GM18499 (cell line): ENCODE measurements around the gene SYNJ2.

Source experiments
- ATAC-seq: cut with Tn5 transposase; IDR thresholded peaks from one replicate; pipeline ENCODE4 v1.9.1; 2021; ENCODE audit warnings: moderate number of reproducible peaks; ENCODE audit not compliant: insufficient read depth, unreplicated experiment

Gene SYNJ2

DNA sequence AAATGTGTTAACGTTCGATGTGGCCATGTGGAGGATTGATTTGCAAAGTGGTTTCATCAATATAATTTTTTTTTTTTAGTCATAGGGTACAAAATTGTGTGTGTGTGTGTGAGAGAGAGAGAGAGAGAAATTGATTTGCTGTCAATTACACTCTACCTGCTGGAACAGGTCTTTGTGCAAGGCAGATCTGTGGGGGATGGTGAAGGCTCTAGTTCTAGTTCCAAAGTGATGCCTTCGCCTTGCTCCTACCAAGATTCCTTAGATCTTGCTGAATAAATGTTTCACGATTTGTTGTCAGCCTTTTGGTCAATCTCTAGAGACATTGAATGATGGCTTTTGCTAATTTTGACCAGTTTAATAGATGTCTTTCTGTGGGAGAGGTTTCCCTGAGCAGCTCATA, 121.6 kb downstream of the SYNJ2 start:
- ATAC-seq: no peak

DNA sequence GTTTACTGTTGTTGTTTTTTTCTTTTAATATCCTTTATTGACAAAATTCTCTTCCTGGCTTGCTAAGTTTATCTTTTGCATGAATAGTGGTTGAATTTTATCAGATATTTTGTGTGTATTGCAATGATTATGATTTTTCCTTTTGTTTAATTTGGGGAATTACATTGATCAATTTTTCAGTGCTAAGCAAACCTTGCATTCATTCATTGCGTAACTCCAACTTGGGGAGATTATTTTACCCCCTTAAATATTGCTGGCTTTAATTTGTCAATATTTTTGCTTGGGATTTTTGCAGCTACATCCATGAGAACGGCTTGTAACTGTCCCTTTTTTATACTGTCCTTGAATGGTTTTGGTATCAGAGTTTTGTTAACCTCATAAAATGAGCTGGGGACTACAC, 123.0 kb downstream of the SYNJ2 start:
- ATAC-seq: no peak

DNA sequence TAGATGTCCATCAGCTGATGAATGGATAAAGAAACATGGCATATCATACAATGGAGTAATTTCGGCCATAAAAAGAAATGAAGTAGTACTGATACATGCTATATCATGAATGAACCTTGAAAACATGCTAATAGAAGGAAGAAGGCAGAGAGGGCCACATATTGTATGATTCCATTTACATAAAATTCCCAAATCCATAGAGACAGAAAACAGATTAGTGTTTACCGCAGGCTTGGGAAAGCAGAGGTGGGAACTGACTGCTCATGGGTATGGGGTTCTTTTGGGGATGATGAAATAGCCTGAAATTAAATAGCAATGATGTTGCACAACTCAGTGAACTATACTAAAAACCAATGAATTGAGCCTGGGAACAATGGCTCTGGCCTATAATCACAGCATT, 128.1 kb downstream of the SYNJ2 start:
- no peak for ATAC-seq

DNA sequence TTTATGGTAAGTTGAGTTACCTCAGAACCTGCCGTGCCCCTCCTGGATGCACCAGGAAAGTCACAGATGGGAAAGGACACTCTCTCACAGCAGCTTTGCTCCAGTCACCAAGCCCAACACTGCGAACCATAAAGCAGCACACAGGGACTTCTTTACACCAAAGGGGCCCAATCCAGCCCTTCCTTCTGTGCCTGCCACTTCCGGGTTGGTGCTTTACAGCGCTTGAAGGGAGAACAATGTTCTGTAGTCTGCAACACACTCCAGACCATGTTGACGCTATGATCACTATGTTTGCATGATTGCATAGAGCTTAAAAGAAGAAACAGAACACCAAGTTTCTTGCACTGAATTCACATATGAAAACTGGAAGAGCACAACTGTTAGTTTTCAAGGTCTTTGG, 129.3 kb downstream of the SYNJ2 start:
- ATAC-seq: no peak

DNA sequence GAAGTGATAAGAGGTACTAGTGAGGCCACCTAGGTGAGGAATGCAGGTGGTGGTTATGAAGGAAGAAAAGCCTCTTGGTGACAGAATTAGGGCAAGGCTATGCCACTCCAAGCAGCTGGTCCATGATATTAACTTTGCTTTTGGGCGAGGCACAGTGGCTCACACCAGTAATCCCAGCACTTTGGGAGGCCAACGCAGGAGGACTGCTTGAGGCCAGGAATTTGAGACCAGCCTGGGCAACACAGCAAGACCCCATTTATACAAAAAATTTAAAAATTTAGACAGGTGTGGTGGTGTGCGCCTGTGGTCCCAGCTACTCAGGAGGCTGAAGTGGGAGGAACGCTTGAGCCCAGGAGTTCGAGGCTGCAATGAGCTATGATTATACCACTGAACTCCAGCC, 130.3 kb downstream of the SYNJ2 start:
- no peak for ATAC-seq

DNA sequence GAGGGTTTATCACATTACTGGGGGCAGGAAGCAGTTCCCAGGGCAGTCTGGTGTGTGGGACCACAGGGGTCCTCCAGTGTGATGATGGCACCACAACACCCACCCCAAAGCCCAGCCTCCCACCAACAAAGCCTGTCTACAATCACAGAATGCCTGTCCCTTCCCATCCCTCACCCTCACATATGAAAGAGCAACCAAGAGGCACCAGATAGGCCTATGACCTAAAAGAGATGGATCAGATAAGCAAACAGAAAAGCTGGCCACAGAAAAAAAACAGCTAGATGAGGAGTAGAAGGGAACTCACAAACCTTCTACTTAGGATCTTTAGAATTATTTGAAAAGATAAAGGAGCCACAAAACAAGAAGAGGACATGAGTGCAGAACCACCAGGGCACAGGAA, 132.1 kb downstream of the SYNJ2 start:
- ATAC-seq: no peak

DNA sequence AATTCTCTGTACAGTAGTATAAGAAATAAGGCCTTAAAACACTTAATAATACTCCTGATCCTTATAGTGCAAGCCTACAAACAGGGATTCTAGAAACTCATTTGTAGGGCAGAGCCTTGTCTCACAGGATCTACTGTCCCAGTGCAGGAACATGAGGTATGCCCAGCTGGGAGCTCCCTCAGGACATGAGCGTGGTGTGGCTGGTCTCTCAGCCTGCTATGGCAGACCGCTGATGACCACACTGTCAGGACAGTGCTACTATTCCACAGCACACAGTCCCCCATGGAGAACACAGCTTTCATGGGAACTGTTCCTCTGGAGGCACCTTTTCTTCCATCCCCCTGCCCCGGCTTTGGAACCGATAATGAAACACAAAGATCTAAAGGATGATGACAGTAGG, 133.4 kb downstream of the SYNJ2 start:
- no peak for ATAC-seq

DNA sequence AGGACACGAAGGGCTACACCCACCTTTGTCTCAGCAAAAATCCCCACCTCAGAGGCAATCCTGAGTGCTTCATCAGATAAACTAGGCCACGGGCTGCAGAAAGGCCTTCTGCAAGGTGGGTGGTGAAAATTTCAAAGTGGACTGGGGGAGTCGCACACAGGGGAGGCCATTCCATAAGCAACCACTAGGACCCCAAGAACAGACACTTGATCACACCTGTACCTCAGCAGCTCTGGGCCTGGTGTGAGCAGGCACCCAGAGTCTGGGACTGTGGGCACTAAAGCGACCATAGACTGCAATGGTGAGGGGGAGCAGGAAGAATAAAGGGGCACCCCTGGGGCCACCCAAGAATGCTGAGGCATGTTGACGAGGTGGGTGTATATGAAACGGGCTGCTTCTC, 133.8 kb downstream of the SYNJ2 start:
- no peak for ATAC-seq

DNA sequence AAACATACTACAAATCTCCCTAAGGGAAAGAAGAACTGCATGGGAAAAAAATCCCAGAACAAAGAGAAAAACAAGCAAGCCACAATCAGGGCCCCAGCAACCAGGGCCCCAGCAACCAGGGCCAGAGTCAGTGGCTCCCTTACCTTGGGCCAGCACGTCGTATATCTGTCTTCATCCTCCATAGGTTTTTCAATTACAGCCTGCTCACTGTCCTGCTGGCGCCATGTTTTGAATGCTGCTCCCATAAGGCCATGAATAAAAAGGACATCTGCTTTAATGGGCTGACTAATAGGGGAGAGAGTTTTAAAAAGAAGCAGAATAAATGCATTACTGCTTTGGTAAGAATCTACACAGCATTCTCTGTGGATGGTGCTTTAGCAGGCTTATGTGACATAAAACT, 137.2 kb downstream of the SYNJ2 start:
- no peak for ATAC-seq

DNA sequence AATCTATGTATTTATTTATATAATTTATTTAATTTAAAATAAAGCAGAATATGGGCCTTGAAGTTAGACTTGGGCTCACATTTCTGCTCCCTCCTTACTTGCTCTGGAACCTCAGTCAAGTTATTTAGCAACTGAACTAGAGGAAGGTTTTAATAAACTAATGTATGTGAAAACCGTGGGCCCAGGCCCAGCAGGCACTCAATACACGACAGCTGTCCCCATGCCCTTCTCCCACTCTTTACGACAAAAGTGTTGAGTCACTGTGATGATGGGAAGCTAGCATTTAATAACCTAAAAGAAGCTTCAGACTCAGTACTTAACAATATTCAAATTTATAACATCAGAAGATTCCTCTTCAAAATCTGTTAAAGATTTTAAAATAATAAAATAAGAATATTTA, 139.7 kb downstream of the SYNJ2 start:
- ATAC-seq: no peak

DNA sequence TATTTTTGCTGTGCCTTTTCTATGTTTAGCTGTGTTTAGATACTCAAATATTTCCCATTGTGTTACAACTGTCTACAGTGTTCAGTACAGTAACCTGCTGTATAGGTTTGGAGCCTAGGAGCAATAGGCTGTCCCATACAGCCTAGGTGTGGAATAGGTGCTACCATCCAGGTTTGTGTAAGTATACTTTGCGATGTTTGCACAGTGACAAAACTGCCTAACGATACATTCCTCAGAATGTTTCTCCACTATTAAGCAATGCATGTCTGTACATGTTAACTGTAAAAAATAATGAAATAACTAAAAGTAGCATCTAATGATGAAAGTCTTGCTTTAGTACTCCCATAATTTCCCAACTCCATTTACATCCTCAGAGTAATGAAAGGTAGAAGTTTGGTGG, 140.4 kb downstream of the SYNJ2 start:
- ATAC-seq: no peak

DNA sequence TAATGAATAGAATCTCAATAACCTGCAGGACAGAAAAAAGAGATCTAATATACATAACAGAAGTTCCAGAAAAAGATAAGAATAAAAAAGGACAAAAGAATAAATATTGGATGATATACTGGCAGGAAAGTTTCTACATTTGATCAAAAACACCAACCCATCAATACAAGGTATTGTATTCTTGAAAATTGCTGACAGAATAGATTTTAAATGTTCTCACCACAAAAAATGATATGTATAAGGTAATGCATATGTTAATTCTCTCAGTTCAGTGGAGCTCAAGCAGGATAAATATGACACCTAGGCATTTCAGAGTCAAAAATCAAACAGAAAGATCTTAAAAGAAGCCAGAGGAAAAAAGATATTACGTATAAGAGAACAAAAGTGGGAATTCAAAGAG, 142.6 kb downstream of the SYNJ2 start:
- ATAC-seq: no peak

DNA sequence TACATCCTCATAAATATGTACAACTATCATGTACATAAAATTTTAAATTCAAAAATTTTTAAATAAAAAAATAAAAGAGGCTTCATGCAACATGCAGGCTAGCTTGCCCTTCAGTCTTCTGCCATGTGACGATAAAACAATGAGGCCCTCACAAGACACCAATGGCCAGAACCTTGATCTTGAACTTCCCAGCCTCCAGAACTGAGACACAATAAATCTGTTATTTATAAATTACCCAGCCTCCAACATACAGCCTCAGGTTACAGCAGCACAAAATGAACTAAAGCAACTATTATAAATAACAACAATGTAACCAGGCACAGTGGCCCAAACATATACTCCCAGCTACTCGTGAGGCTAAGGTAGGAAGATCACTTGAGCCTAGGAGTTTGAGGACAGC, 143.6 kb downstream of the SYNJ2 start:
- no peak for ATAC-seq

DNA sequence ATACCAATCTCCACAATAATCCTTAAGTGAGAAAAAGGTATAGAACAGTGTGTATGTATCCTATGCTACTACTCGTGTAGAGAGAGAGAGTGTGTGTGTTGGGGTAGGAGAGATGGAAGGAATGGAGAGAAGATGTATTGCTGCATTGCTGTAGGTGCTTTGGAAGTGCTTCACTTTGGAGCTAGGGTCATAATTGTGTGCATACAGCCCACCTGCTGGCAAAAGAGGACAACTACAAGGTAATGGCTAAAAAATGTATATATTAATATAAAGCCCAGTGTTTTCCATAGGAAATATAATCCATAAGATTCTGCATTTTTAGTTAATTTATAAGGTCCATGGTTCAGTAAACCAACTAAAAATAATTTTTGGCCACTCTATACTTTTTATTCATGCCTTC, 150.3 kb downstream of the SYNJ2 start:
- ATAC-seq: no peak

DNA sequence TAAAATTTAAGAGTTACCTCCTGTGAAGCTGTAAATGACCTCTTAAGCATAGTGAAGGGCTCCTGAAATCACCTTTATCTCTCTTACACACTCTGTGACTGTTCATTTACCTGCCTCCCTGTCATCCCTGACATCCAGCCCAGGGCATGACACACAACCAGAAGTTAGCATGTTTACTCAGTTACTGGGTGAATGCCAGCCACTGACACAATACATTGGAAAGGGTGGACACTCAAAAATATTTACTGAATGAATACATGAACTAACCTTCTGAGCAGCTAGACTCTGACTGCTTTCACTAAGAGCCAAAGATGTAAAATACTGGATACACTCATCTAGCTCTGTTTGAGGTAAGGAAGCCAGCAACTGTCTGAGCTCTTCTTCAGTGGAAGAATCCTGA, 161.1 kb downstream of the SYNJ2 start:
- ATAC-seq: no peak

DNA sequence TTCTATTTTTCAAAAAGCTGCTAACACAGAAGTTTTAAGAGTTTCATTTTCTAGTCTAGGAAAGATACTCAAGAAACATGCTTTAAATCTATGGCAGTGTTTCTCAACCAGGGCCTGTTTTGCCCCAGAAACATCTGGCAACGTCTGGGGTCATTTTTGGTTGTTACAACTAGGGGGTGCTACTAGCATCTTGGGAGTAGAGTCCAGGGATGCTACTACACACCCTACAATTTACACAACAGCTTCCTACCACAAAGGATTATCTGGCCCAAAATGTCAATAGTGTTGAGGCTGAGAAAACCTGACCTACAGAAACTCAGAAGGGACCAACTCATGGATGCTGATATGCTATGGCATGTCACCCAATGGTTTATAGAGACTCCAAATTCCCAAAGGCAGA, 162.0 kb downstream of the SYNJ2 start:
- no peak for ATAC-seq
